Muscle layer of duodenum (tissue), 2 donors: ENCODE data around the gene RABL3.

ENCODE experiments used
- H3K27ac ChIP-seq: one replicate; pipeline ENCODE4 v1.7.0; 2013; ENCODE audit warnings: mild to moderate bottlenecking, low read length
- H3K27me3 ChIP-seq: one replicate; pipeline ENCODE4 v1.7.0; 2013; ENCODE audit warnings: low read depth, mild to moderate bottlenecking, control low read depth, low read length
- H3K36me3 ChIP-seq, 2 donors: one replicate each; pipeline ENCODE4 v1.7.0; 2013; ENCODE audit warnings: low read length in 2 of 2, control low read depth in 1 of 2, mild to moderate bottlenecking in 1 of 2; ENCODE audit not compliant: insufficient read depth in 2 of 2, control insufficient read depth in 1 of 2
- H3K4me1 ChIP-seq, 2 donors: one replicate each; pipeline ENCODE4 v1.7.0; 2013; ENCODE audit warnings: low read length in 2 of 2, mild to moderate bottlenecking in 2 of 2, control low read depth in 1 of 2, moderate library complexity in 1 of 2; ENCODE audit not compliant: insufficient read depth in 2 of 2, control insufficient read depth in 1 of 2
- H3K4me3 ChIP-seq, 2 donors: one replicate each; pipeline ENCODE4 v1.7.0; 2013; ENCODE audit warnings: low read length in 2 of 2, low read depth in 1 of 2, mild to moderate bottlenecking in 1 of 2
- H3K9me3 ChIP-seq, 2 donors: one replicate each; pipeline ENCODE4 v1.7.0; 2013; ENCODE audit warnings: low read length in 2 of 2, control low read depth in 1 of 2, mild to moderate bottlenecking in 1 of 2; ENCODE audit not compliant: control insufficient read depth in 1 of 2
- donor health status: healthy.

Gene RABL3

GRCh38 chr3:120708408-120708807 is 33.9 kb downstream of the RABL3 start:
- H3K36me3 ChIP-seq: peaks cover 0 to 12% of the 10 kb centered on the region in 2 donors
- H3K27me3 ChIP-seq: no peaks in the 10 kb centered on the region
- H3K4me1 ChIP-seq: no peaks in the 10 kb centered on the region
- H3K27ac ChIP-seq: no peak overlapping the region
- no peaks in the 10 kb centered on the region for H3K9me3 ChIP-seq
- H3K4me3 ChIP-seq: no peak overlapping the region

- Histone ChIP-seq H3K27me3 (no peaks in the 10 kb centered on the region), H3K9me3 (no peaks in the 10 kb centered on the region), H3K27ac (no peak overlapping the region), H3K4me3 (no peak overlapping the region), H3K4me1 (no peaks in the 10 kb centered on the region), H3K36me3 (peaks cover 0 to 21% of the 10 kb centered on the region in 2 donors)
Measured at GRCh38 chr3:120706950-120707349, 35.4 kb downstream of the RABL3 start.

- no peaks in the 10 kb centered on the region for H3K9me3 ChIP-seq
- no peak overlapping the region for H3K4me3 ChIP-seq
- peaks cover 0 to 21% of the 10 kb centered on the region in 2 donors for H3K36me3 ChIP-seq
- H3K27me3 ChIP-seq: no peaks in the 10 kb centered on the region
- H3K27ac ChIP-seq: no peak overlapping the region
- no peaks in the 10 kb centered on the region for H3K4me1 ChIP-seq
Measured at GRCh38 chr3:120705884-120706582, 36.3 kb downstream of the RABL3 start.

GRCh38 chr3:120699333-120699732 is 43.0 kb downstream of the RABL3 start:
- Histone ChIP-seq H3K4me3 (no peak overlapping the region), H3K27ac (no peak overlapping the region), H3K4me1 (no peaks in the 10 kb centered on the region)

GRCh38 chr3:120693439-120694171 is 48.7 kb downstream of the RABL3 start:
- Histone ChIP-seq H3K27ac (no peak overlapping the region), H3K4me3 (no peak overlapping the region), H3K4me1 (peaks cover 0 to 7% of the 10 kb centered on the region in 2 donors), H3K36me3 (peaks cover 7 to 11% of the 10 kb centered on the region in 2 donors), H3K9me3 (no peaks in the 10 kb centered on the region), H3K27me3 (no peaks in the 10 kb centered on the region)

More at GRCh38 chr3:120699333-120699732, 43.0 kb downstream of the RABL3 start:
- peaks cover 0 to 27% of the 10 kb centered on the region in 2 donors for H3K36me3 ChIP-seq
- H3K27me3 ChIP-seq: no peaks in the 10 kb centered on the region
- H3K9me3 ChIP-seq: no peaks in the 10 kb centered on the region

GRCh38 chr3:120689395-120689794 is 52.9 kb downstream of the RABL3 start:
- Histone ChIP-seq H3K9me3 (no peaks in the 10 kb centered on the region), H3K4me1 (peaks cover 0 to 7% of the 10 kb centered on the region in 2 donors), H3K27me3 (no peaks in the 10 kb centered on the region), H3K36me3 (peaks cover 0 to 7% of the 10 kb centered on the region in 2 donors), H3K27ac (no peak overlapping the region), H3K4me3 (no peak overlapping the region)

GRCh38 chr3:120688121-120688520 is 54.2 kb downstream of the RABL3 start:
- no peak overlapping the region for H3K4me3 ChIP-seq
- no peak overlapping the region for H3K27ac ChIP-seq
- H3K9me3 ChIP-seq: no peaks in the 10 kb centered on the region

GRCh38 chr3:120685411-120685810 is 56.9 kb downstream of the RABL3 start:
- Histone ChIP-seq H3K9me3 (no peaks in the 10 kb centered on the region), H3K4me3 (no peak overlapping the region), H3K36me3 (peaks cover 0 to 7% of the 10 kb centered on the region in 2 donors)

More at GRCh38 chr3:120688121-120688520, 54.2 kb downstream of the RABL3 start:
- peaks cover 0 to under 1% of the 10 kb centered on the region in 2 donors for H3K4me1 ChIP-seq
- H3K36me3 ChIP-seq: peaks cover 0 to 7% of the 10 kb centered on the region in 2 donors
- no peaks in the 10 kb centered on the region for H3K27me3 ChIP-seq

GRCh38 chr3:120684896-120685295 is 57.4 kb downstream of the RABL3 start:
- no peak overlapping the region for H3K27ac ChIP-seq
- H3K4me3 ChIP-seq: no peak overlapping the region
- H3K27me3 ChIP-seq: no peaks in the 10 kb centered on the region
- peaks cover 0 to 7% of the 10 kb centered on the region in 2 donors for H3K36me3 ChIP-seq
- no peaks in the 10 kb centered on the region for H3K9me3 ChIP-seq
- no peaks in the 10 kb centered on the region for H3K4me1 ChIP-seq

More at GRCh38 chr3:120685411-120685810, 56.9 kb downstream of the RABL3 start:
- no peaks in the 10 kb centered on the region for H3K4me1 ChIP-seq
- no peak overlapping the region for H3K27ac ChIP-seq
- no peaks in the 10 kb centered on the region for H3K27me3 ChIP-seq

- H3K9me3 ChIP-seq: no peaks in the 10 kb centered on the region
- no peaks in the 10 kb centered on the region for H3K27me3 ChIP-seq
- H3K4me3 ChIP-seq: no peak overlapping the region
- H3K4me1 ChIP-seq: peaks cover 0 to 2% of the 10 kb centered on the region in 2 donors
- H3K27ac ChIP-seq: no peak overlapping the region
- H3K36me3 ChIP-seq: no peaks in the 10 kb centered on the region
Measured at GRCh38 chr3:120683671-120684301, 58.5 kb downstream of the RABL3 start.

GRCh38 chr3:120683213-120683612 is 59.1 kb downstream of the RABL3 start:
- Histone ChIP-seq H3K27ac (no peak overlapping the region), H3K36me3 (no peaks in the 10 kb centered on the region), H3K4me3 (no peak overlapping the region), H3K27me3 (no peaks in the 10 kb centered on the region), H3K4me1 (peaks cover 0 to 8% of the 10 kb centered on the region in 2 donors), H3K9me3 (no peaks in the 10 kb centered on the region)
